ENCODE results near the gene CYP11A1.

CYP11A1 gene

DNA sequence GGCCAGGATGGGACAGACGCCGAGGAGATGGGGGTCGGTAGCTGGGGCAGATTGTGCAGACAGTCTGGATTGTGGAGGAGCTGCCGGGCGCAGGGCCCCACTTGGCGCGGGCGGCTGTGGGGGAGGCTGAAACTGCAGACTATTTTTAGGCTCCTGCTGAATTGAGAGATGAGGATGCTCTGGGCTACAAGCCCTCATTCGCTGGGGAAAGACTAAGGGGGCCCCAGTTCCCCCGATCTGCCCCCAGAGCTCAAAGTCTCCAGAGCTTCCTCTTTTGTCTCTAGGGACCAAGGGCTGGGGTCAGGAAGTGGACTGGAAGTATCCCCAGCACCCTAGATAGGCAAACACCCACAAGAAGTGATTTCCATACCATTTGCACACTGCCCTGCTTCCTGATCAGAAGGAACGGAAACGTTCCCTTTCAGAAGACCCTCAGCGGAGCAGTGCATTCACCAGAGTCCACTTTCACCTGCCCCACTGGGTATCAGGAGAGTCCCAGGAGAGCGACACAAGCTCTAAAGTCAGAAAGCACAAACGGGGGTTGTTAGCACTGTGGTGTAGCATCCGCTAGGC lies 36.6 kb upstream of the CYP11A1 start:
- TF ChIP-seq CTCF (IDR thresholded peaks at IDR 0.05), result no peak

GRCh38 chr15:74403588-74403919 lies 36.1 kb upstream of the CYP11A1 start:
- no peak for TF ChIP-seq CTCF (IDR thresholded peaks at IDR 0.05)

DNA sequence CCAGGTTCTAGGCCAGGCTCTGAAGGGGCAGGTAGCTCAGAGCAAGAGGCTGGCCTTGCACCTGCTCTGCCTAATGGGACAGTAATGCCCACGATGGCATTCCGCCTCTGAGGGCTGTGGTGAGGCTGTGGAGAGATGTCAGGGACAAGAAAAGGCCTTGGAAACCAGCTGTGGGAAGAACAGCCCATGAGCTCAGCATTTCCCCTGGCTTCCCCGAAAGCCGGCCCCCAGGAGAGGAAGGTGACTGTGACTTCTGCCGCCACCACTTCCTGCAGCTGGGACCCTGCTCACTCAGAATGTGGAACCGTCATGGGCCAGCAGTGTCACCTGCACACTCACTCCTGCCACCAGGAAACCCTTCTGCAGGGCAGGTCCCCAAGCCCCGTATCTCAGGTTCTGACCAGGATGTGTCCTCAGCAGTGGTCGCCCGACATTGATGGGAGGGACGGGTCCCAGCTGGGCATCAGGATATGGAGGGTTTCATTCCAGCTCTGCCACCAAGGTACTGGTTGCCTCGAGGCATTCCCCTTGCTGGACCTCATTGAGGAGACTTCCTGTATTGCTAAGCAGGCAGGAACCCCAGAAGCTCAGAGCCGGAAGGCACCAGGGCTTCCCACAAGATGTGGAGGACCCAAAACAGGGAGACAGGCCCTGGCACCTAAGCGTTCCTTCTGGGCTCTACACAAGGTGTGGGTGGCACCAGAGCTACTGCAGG lies 35.6 kb upstream of the CYP11A1 start:
- no peak for TF ChIP-seq CTCF (IDR thresholded peaks at IDR 0.05)

- TF ChIP-seq CTCF (IDR thresholded peaks at IDR 0.05), result no peak
Measured at GRCh38 chr15:74402337-74402841, 34.9 kb upstream of the CYP11A1 start.

GRCh38 chr15:74400915-74401757 lies 33.7 kb upstream of the CYP11A1 start:
- no peak for TF ChIP-seq CTCF (IDR thresholded peaks at IDR 0.05)

DNA sequence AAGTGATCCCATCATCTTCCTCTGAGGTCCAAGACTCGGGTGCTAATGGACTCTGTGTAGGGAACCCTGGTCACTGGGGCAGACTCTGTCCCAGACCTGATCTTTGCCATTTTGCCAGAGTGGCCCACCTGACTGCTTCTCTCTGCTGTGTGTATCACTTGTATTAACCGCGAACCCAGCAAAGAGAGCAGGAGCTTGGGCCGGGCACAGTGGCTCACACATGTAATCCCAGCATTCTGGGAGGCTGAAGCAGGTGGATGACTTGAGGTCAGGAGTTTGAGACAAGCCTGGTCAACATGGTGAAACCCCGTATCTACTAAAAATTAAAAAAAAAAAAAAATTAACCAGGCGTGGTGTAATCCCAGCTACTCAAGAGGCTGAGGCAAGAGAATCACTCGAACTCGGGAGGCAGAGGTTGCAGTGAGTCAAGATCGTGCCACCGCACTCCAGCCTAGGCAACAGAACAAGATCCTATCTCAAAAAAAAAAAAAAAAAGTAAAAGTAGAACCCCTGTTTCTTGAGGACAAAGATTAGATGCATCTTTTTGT lies 32.9 kb upstream of the CYP11A1 start:
- TF ChIP-seq CTCF (IDR thresholded peaks at IDR 0.05), result no peak

DNA sequence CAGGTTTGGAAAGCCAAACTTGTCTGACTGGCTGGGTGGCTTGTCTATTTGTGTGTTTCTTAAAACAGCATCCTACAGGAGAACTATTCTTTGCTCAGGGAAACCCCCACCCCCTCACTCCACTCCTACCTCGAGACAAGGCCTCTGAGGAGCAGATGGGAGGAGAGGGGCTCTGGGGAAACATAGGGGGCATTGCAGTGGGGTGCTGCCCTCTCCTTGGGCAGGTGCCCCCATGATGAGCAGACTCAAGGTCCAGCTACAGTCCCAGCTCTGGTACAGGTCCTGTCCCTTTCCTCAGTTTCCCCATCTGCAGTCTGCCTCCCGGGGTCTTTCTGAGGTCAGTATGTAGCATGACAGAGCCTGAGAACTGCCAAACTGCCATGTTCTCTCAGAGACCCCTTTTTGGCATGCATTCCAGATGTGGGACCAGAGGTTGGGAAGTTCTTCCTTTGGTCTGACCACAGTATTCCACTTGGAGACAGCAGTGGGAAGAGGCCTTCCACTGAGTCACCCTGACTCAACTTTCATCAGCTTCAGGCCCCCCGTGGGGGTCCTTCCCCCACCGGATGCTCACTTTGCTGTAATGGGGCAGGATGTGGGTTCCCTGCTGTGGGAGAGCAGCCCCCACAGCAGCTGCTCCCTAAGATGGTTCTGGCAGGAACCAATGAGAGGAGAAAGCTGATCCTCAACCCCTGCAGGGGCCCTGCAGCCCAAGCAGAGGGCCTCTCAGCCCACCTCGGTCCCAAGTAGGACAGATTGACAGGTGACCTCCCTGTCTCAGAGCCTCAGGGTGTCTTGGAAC lies 32.3 kb upstream of the CYP11A1 start:
- no peak for TF ChIP-seq CTCF (IDR thresholded peaks at IDR 0.05)
